PFSK-1 (cell line): ENCODE measurements around the gene PTPN7. TPM values are rescaled to one million over a fixed set of nuclear protein-coding genes. Genes with fewer than 3 reads are reported as not detected.

Source experiments
- FOXP2 ChIP-seq: optimal IDR thresholded peaks from 2 replicates; pipeline ENCODE3; 2011; ENCODE audit warnings: borderline replicate concordance, control low read depth, inconsistent platforms; ENCODE audit not compliant: insufficient read depth; ENCODE audit errors: extremely low read length, extremely low read depth
- POLR2AphosphoS5 ChIP-seq: IDR thresholded peaks from 2 replicates; pipeline ENCODE4 v1.6.1; 2012; ENCODE audit warnings: low read depth, mild to moderate bottlenecking, control low read depth, low read length, moderate library complexity
- SIN3A ChIP-seq: IDR thresholded peaks from 2 replicates; pipeline ENCODE4 v1.6.1; 2012; ENCODE audit warnings: mild to moderate bottlenecking, low read length, moderate library complexity, borderline replicate concordance; ENCODE audit not compliant: insufficient read depth
- TAF1 ChIP-seq: IDR thresholded peaks from 2 replicates; pipeline ENCODE4 v1.6.1; 2012; ENCODE audit warnings: low read length, control low read depth, borderline replicate concordance; ENCODE audit not compliant: insufficient read depth
- polyA plus RNA-seq: library from polyadenylated mRNA; unstranded; fragments of >200 nt; gene quantifications from one replicate; pipeline ENCODE4 v1.2.1, GENCODE V29; 2012; ENCODE audit warnings: low read depth, missing spikeins; ENCODE audit not compliant: insufficient read length
- TF ChIP-seq, protein P1 (sequence below), 2 experiments: IDR thresholded peaks; 2 replicates each; pipeline versions ENCODE4 v1.6.1 to v1.8.0; 2011 to 2012; ENCODE audit warnings: low read depth in 2 of 2, low read length in 2 of 2, control low read depth in 1 of 2, inconsistent platforms in 1 of 2, mild to moderate bottlenecking in 1 of 2, moderate library complexity in 1 of 2; ENCODE audit not compliant: insufficient read depth in 1 of 2

PTPN7 gene
- 1.7 TPM for polyA plus RNA-seq

DNA sequence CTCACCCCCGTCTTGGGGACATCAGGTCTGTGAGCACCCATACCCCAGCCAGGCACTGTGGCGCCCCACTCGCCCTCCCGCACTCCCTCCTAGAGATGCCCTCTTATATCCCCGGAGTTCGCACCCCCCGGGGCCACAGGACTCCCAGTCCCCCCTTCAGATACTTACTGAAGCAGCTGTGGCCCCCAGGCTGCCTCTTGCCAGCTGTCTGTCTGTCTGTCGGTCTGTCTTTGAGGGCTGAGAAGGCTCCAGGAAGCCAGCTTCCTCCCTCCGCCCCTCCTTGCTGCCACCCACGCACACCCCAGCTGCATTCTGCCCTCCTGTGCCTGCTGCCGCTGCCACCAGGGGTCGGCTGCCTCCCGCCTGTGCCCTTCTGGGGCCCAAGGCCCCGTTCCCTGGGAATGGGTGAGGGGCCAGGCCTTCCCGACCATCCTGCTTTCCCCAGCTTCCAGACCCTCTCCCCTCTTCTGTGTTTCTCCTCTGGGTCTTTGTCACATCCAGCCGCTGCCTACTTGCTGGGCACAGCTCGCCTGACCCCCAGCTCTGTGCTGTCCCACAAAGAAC, at the start of gene PTPN7:
Gene PTPN7, minus strand, starts transcription at position 226 of the 564 bp plus-strand sequence. CDS start 1,200 bp downstream, outside the sequence.
- TF ChIP-seq SIN3A: no peak

DNA sequence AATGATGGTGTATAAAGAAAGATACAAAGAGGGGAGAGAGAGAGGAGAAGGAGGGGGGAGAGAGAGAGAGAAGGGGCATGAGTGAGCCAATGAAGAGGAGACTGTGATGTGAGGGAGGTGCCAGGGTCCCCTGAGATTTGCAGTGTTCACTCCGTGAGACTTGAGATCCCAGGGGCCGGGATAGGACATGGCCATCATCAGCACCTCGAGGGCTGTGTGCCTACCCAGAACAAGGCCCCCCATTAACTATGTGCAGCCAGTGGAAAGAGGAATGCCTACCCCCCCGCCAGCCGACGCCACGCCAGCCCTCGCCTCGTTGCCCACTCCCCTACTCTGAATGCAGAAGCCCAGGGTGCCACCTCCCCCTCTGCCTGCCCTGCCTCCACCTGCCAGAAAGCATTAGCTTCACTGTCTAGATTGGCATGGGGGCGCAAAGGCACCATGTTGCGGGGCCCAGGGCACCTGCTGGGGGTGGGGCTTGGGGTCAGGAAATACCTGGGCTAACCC, 48.0 kb upstream of the PTPN7 start:
- TF ChIP-seq TAF1 (no peak), POLR2AphosphoS5 (no peak), SIN3A (no peak), FOXP2 (no peak)
- TF ChIP-seq, protein P1, sequence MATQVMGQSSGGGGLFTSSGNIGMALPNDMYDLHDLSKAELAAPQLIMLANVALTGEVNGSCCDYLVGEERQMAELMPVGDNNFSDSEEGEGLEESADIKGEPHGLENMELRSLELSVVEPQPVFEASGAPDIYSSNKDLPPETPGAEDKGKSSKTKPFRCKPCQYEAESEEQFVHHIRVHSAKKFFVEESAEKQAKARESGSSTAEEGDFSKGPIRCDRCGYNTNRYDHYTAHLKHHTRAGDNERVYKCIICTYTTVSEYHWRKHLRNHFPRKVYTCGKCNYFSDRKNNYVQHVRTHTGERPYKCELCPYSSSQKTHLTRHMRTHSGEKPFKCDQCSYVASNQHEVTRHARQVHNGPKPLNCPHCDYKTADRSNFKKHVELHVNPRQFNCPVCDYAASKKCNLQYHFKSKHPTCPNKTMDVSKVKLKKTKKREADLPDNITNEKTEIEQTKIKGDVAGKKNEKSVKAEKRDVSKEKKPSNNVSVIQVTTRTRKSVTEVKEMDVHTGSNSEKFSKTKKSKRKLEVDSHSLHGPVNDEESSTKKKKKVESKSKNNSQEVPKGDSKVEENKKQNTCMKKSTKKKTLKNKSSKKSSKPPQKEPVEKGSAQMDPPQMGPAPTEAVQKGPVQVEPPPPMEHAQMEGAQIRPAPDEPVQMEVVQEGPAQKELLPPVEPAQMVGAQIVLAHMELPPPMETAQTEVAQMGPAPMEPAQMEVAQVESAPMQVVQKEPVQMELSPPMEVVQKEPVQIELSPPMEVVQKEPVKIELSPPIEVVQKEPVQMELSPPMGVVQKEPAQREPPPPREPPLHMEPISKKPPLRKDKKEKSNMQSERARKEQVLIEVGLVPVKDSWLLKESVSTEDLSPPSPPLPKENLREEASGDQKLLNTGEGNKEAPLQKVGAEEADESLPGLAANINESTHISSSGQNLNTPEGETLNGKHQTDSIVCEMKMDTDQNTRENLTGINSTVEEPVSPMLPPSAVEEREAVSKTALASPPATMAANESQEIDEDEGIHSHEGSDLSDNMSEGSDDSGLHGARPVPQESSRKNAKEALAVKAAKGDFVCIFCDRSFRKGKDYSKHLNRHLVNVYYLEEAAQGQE (IDR thresholded peaks at IDR 0.05; ENCODE audit: insufficient read depth in 1 of 2, low read depth in 2 of 2, low read length in 2 of 2): no peak

DNA sequence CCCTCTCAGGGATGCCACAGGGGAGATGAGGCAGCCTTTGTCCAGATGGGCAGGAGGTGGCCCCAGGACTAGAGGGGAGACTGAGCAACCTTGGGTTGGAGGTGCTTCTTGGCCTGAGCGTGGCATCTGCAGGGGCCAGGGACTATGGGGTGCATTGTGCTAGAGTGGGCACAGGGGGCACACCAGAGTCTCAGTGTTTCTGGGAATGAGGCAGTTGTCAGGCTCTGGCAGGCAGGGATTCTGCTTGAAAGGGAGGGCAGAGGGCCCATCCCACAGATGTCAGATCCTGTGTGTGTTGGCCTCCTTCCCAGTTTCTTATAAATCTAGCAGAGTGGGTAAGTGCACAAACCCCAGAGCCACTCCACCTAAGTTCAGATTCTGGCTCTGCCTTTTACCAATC, 46.9 kb upstream of the PTPN7 start:
- TF ChIP-seq TAF1 (no peak), SIN3A (no peak), POLR2AphosphoS5 (no peak)
- TF ChIP-seq, protein P1 (IDR thresholded peaks at IDR 0.05; ENCODE audit: insufficient read depth in 1 of 2, low read depth in 2 of 2, low read length in 2 of 2): no peak

DNA sequence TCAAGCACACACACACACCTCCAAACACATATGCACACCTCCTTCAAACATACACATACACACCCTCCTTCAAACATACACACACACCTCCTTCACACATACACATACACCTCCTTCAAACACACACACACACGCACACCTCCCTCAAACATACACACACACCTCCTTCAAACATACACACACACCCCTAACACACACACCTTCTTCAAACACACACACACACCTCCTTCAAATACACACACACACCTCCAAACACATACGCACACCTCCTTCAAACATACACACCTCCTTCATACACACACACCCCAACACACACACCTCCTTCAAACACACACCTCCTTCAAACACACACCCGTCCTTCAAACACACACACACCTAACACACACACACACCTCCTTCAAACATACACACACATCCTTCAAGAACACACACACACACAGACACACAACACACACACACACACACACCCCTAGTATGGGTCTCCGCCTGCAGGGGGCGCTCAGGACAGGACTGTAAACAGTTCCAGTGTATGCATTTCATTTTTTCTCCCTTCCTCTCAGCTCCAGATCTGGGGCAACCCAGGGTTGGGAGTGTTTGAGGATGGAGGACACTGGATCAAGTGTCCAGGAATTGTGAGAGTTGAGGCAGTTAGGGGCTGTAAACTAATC, 45.3 kb upstream of the PTPN7 start:
- TF ChIP-seq SIN3A (no peak), FOXP2 (no peak)

DNA sequence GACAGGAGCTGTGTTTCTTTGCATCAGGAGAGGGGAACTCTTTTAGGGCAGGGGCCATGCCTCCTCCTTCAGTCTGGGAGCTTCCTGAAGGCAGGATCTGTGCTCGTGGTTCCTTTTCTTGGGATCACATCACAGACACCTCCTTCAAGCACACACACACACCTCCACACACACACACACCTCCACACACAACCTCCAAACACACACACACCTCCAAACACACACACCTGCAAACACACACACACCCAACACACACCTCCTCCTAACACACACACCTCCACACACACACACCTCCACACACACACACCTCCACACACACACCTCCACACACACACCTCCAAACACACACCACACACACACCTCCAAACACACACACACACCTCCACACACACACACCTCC, 43.7 kb upstream of the PTPN7 start:
- TF ChIP-seq SIN3A: no peak
- TF ChIP-seq FOXP2: no peak
- TF ChIP-seq TAF1: no peak
- TF ChIP-seq, protein P1 (IDR thresholded peaks at IDR 0.05; ENCODE audit: insufficient read depth in 1 of 2, low read depth in 2 of 2, low read length in 2 of 2): no peak
- no peak for TF ChIP-seq POLR2AphosphoS5

DNA sequence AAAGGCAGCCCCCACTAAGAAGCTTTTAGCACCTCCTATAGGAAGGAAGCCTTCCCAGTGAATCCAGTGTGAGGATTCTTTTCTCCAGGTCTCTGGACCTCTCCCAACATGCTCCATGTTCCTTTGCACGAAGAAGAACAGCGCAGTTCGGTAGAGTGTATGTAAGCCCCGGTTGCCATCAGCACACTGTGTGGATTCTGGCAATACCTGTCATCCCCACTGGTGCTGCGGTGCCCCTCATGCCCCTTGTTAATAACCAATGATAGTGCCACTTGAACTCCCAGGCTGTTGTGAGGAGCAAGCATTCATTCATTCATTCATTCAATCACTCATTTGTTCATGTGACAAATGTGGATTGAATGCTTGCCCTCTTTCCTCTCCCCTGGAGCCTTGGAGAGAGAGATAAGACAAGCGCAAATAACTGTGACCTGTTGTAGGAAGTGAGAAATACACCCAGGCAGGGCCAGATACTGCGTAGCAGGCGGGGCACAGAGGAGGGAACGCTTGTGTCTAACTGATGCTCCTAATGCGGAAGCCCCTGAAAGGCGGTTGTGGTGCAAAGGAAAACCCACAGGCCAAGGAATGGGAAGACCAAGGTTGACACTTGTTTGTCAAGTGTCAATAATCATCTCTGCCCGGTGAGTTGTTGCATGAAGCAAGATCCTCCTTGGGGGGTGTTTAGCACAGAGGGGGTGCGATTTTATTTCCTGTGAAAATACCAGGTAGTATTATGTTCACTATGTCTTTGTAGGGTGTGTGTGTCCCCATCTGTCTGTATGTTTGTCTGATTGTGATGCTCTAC, 43.0 kb upstream of the PTPN7 start:
- TF ChIP-seq SIN3A: no peak
- TF ChIP-seq POLR2AphosphoS5: no peak
- TF ChIP-seq, protein P1 (IDR thresholded peaks at IDR 0.05; ENCODE audit: insufficient read depth in 1 of 2, low read depth in 2 of 2, low read length in 2 of 2): no peak
